NCI-H128 (cell line): Measurements from ENCODE around the gene DUS3L.

Source experiments
- DNase-seq: peaks from one replicate; lab custom pipeline; 2025; ENCODE audit not compliant: unreplicated experiment; lab: John Stamatoyannopoulos, UW

The DUS3L gene

DNA sequence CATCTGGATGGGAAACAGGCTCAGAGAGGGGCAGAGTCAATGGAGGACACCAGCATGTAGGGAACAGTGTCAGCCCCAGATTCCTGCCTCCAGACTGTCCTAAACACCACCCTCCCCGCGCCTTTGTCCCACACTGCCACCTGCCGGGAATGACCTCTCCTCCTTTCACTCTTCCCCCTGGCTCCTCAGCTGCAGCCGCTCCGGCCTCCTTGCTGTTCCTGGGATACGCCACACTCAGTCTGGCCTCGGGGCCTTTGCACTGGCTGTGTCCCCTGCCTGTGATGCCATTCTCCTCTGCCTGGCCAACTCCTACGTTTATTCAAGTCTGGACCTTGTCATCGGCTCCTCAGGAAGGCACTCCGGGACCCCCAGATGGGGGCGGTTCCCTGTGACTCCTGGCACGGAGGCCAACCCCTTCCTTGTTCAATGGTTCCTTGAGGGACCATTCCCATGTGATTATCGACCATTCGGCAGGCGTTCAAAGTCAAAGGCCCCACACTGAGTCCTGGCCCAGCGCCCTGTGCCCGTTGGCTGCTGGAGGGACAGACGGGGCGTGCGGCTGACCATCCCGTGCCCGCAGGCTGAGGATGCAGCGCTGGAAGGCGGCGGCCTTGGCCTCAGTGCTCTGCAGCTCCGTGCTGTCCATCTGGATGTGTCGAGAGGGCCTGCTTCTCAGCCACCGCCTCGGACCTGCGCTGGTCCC, 32.8 kb upstream of the DUS3L start:
- no peak for DNase-seq

DNA sequence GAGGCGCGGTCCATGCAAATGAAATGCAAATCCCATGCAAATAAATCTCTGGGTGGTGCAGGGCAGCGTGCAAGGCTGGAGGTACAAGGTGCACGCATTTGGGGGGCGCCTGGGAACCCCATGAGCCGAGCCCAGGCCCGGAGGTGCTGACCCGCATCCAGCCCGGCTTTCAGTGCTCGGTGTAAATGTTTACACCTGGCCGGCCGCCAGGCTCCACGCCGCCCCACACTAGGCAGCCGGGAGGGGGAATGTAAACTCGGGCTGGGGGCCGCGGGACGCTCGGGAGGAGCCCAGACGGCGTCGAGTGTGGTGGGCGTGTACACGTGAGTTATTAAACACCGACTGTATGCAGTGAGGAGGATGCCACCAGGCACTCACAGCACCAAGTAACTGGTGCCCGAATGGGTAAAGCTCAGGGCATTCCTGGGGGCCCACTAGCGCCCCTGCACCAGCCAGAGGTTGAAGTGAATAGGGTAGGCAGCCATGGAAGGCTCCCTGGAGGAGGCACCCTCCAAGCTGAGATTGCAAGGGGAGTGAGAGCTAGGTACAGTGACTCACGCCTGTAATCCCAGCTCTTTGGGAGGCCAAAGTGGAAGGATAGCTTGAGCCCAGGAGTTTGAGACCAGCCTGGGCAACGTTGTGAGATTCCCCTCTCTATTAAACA, 31.4 kb upstream of the DUS3L start:
- DNase-seq, result no peak

GRCh38 chr19:5821521-5822180, 30.7 kb upstream of the DUS3L start:
- DNase-seq, result no peak

DNA sequence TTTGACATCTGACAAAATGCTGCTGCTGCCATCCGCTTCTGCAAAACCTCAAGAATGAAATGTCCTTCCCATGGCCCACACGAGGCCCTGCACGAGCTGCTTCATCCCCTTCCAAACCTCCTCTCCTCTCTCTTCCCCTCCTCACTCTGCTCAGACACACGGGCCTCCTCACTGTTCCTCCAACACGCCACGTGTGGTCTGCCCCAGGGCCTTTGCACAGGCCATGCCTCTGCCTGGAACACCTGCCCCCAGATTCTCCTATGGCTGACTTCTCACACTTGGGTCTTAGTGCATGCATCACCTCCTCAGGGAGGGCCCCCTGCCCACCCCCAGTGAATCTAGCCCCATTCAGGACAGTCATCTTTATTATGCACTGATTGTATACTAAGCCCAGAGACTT, 29.8 kb upstream of the DUS3L start:
- no peak for DNase-seq

- no peak for DNase-seq
Observed at GRCh38 chr19:5818594-5818993, 27.6 kb upstream of the DUS3L start.

DNA sequence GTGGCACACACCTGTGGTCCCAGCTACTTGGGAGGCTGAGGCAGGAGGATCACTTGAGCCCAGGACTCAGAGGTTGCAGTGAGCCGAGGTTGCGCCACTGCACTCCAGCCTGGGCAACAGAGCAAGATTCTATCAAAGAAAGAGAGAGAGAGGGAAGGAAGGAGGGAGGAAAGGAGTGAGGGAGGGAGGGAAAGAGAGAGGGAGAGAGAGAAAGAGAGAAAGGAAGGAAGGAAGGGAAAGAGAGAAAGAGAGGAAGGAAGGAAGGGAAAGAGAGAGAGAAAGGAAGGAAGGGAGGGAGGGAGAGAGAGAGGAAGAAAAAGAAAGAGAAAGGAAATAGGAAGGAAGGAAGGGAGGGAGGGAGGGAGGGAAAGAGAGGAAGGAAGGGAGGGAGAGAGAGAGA, 26.3 kb upstream of the DUS3L start:
- no peak for DNase-seq

DNA sequence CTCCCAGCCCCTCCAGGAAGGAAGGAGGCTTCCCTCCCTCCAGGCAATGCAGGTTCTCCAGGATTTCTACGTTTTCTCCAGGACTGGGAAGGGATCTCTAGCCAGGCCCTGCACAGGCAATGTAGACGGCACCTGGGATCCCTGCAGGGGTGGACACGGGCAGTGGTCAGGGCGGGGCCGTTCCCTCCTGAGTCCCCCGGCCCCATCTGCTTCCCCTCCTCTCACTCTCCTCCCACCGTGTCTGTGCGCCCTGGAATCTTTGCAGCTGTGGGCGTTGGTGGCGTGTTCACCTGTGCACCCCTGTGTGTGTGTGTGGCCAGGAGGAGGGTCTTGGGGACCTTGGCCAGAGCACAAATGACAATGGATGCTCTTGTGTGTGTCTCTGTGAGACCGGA, 23.9 kb upstream of the DUS3L start:
- DNase-seq, result no peak

GRCh38 chr19:5814123-5814851, 23.3 kb upstream of the DUS3L start:
- DNase-seq, result no peak

DNA sequence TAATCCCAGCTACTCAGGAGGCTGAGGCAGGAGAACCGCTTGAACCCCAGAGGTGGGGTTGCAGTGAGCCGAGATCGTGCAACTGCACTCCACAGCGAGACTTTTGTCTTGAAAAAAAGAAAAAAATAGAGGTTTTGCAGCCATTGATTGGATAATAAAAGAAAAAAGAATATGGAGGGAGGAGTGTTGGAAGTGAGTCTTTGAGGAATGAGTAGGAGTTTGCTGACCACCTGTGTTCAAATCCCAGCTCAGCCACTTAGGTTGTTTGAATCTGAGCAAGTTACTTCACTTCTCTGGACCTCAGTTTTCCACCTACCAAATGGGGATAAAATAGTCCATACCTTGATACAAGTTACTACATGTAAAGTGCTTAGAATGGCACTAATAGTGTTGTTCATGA, 20.2 kb upstream of the DUS3L start:
- no peak for DNase-seq

DNA sequence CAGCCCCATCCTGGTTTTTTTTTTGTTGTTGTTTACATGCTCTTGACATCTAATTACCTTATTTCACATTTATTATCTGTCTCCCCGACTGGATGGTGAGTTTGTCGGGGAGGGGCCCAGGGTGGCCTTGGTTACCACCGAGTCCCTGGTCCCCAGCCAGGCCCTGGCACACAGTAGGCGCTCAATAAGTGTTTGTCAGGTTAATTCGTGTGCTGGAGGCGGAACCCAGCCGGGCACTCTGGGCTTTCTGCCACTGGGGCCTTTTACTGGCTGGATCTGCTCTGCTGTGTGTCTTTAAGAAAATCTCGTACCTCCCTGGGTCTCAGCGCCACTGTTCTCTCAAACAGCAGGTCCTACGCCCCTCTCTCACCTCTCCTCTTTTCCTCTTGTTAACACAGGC, 18.5 kb upstream of the DUS3L start:
- no peak for DNase-seq

GRCh38 chr19:5809053-5809452, 18.1 kb upstream of the DUS3L start:
- DNase-seq, result no peak

DNA sequence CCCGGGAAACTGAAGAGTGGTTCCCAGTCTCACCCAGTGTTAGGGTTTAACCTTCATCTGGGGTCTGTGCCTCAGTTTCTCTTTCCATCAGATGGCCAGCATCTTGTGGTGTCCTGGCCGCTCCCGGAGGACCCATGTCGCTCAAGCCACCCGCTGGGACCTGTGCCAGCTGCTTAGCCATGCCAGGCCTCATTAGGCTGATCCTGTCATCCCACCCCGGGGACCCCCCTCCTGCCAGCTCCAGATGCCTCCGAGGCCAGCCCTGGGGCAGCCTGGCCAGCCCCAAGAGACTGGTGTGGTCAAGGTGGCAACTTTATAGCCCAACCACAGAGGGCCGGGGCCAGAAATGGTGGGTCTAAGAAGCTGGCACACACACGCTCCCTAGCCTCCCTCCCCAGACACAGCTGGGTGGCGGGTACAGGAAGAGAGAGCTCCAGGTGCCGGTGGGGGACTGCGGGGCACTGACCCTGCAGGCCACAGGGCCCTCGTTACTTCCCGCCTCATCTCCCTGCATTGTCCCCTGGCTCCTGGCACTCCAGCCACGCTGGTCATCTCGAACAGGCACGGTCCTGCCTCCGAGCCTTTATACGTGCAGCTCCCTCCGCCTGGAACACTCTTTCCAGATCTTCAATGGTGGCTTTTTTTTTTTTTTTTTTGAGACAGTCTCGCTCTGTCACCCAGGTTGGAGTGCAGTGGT, 17.3 kb upstream of the DUS3L start:
- no peak for DNase-seq

DNA sequence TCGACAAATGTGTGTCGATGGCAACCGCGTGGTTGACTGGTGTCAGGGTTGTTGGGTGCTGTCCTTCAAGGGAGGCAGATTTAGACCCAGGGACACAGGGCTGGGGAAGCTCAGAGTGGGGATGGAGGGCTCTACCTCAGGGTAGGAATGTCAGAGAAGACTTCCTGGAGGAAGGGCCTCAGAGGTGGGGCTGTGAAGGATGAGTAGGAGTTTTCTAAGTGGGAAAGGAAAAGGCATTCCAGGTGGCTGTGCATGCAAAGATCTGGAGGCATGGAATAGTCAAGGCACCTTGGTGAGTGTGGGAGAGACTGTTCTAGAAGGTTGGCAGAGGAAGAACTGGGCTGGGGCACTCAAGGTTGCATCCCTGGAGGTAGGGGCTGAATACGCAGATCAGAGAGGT, 15.9 kb upstream of the DUS3L start:
- no peak for DNase-seq

GRCh38 chr19:5806133-5806489, 15.1 kb upstream of the DUS3L start:
- no peak for DNase-seq

DNA sequence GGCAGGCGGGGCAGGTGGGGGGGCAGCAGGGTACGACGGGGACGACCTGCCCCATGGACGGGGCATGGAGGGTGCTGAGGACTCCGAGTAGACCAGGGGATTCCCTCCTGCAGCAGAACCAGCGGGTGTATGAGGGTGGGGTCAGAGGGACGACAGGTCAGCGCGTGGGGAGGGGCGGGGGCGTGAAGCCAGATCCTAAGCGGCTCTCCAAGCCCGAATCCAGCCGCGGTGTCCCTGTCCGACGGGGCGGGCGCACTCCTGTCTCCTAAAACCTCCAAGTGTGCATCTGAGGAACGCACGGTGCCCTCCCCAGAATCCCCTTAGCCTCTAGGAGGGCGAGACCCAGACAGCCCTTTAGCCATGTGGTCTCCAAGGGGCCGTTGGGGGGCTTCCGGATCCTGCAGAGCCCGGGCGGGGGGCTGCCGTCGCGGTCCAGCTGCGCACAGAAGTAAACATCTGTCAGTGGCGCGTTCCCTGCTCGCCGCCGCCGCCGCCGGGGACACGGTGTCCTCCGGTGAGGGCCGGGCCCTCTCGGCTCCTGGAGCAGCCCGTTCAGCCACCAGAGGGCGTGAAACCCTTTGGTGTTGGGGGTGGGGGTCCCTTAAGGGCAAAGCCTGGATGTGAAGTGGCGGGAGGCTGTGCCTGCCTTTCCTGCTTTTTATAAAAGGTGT, 14.6 kb upstream of the DUS3L start:
- peak; percentile 71 for DNase-seq

GRCh38 chr19:5804516-5805461, 13.8 kb upstream of the DUS3L start, which contains the start of gene NRTN:
TSS of gene NRTN (plus strand) at chr19:5805067. CDS start at chr19:5824166, 19,099 bp downstream.
- DNase-seq, result no peak

- peak; percentile 93 for DNase-seq
Observed at GRCh38 chr19:5803752-5804515, 13.0 kb upstream of the DUS3L start.

DNA sequence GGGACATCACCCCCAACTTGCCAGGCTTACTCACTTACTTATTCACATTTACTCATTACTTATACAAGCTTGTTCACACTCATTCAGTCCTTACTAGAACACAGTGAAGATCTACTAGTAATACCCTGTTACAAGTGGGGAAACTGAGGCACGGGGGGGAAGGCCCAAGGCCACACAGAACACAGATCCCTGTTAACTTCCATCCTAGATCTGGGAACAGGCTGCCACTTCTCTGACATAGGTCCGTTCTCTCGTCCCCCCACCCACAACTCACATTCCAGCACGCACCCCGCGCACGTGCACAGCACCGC, 12.4 kb upstream of the DUS3L start:
- DNase-seq, result no peak
